ENCODE results near the gene GDF10. TPM values are rescaled to one million over a fixed set of nuclear protein-coding genes. Genes with fewer than 3 reads are reported as not detected.

The GDF10 gene
- total and polyA plus RNA-seq, 2 of the 13 experiments (the other 11 are each of a cell fraction or from before 2014, with no cell fraction given), result 0.03 TPM; not detected in 1

DNA sequence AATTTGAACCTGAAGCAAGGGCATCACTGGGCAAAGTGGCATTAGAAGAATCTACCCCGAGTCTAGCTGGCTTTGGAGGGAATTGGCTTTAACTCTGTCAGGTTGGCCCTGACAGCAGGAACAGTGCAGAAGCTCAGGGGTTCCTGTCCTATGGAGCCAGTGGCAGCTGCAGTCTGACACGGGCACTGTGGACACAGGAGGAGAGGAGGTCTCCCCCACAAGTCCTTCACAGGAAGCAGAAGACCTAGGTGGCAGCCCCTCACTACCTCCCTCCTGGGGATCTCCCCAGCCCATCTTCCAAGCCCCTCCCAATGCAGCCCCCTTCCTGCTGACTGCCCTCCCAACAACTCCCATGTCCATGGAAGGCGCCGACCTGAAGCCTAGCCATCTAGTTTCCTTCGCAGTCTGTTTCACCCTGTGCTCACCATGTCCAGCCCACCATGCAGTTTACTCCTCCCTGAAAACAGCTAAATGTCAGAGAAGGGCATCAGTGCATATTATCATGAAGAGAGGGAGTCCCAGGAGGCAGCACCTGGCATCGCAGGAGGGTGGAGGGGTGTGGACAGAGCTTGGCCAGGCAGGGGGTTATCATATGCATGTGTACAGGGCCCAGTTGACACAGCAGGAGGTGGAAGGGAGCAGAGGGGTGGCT is 17.9 kb upstream of the GDF10 start:
- no peak for FAIRE-seq
- intact Hi-C loops (cut with micrococcal nuclease; ENCODE audit: unreplicated experiment), result no loop called here
- no peak for TF ChIP-seq NCOA1 (CRISPR knock-in tag; IDR thresholded peaks at IDR 0.05)
- TF ChIP-seq, protein P1, sequence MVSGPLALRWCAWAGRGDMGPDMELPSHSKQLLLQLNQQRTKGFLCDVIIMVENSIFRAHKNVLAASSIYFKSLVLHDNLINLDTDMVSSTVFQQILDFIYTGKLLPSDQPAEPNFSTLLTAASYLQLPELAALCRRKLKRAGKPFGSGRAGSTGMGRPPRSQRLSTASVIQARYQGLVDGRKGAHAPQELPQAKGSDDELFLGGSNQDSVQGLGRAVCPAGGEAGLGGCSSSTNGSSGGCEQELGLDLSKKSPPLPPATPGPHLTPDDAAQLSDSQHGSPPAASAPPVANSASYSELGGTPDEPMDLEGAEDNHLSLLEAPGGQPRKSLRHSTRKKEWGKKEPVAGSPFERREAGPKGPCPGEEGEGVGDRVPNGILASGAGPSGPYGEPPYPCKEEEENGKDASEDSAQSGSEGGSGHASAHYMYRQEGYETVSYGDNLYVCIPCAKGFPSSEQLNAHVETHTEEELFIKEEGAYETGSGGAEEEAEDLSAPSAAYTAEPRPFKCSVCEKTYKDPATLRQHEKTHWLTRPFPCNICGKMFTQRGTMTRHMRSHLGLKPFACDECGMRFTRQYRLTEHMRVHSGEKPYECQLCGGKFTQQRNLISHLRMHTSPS (CRISPR knock-in tag; IDR thresholded peaks at IDR 0.05; ENCODE audit: low read depth), result no peak
- no peak for TF ChIP-seq SPEN (CRISPR knock-in tag; IDR thresholded peaks at IDR 0.05; ENCODE audit: low read depth)
- no peak for TF ChIP-seq HDAC6 (IDR thresholded peaks at IDR 0.05; ENCODE audit: low read depth, low read length)
- TF ChIP-seq, protein P2, sequence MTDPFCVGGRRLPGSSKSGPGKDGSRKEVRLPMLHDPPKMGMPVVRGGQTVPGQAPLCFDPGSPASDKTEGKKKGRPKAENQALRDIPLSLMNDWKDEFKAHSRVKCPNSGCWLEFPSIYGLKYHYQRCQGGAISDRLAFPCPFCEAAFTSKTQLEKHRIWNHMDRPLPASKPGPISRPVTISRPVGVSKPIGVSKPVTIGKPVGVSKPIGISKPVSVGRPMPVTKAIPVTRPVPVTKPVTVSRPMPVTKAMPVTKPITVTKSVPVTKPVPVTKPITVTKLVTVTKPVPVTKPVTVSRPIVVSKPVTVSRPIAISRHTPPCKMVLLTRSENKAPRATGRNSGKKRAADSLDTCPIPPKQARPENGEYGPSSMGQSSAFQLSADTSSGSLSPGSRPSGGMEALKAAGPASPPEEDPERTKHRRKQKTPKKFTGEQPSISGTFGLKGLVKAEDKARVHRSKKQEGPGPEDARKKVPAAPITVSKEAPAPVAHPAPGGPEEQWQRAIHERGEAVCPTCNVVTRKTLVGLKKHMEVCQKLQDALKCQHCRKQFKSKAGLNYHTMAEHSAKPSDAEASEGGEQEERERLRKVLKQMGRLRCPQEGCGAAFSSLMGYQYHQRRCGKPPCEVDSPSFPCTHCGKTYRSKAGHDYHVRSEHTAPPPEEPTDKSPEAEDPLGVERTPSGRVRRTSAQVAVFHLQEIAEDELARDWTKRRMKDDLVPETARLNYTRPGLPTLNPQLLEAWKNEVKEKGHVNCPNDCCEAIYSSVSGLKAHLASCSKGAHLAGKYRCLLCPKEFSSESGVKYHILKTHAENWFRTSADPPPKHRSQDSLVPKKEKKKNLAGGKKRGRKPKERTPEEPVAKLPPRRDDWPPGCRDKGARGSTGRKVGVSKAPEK (CRISPR knock-in tag; IDR thresholded peaks at IDR 0.05; ENCODE audit: borderline replicate concordance), result no peak
- TF ChIP-seq, protein P3, sequence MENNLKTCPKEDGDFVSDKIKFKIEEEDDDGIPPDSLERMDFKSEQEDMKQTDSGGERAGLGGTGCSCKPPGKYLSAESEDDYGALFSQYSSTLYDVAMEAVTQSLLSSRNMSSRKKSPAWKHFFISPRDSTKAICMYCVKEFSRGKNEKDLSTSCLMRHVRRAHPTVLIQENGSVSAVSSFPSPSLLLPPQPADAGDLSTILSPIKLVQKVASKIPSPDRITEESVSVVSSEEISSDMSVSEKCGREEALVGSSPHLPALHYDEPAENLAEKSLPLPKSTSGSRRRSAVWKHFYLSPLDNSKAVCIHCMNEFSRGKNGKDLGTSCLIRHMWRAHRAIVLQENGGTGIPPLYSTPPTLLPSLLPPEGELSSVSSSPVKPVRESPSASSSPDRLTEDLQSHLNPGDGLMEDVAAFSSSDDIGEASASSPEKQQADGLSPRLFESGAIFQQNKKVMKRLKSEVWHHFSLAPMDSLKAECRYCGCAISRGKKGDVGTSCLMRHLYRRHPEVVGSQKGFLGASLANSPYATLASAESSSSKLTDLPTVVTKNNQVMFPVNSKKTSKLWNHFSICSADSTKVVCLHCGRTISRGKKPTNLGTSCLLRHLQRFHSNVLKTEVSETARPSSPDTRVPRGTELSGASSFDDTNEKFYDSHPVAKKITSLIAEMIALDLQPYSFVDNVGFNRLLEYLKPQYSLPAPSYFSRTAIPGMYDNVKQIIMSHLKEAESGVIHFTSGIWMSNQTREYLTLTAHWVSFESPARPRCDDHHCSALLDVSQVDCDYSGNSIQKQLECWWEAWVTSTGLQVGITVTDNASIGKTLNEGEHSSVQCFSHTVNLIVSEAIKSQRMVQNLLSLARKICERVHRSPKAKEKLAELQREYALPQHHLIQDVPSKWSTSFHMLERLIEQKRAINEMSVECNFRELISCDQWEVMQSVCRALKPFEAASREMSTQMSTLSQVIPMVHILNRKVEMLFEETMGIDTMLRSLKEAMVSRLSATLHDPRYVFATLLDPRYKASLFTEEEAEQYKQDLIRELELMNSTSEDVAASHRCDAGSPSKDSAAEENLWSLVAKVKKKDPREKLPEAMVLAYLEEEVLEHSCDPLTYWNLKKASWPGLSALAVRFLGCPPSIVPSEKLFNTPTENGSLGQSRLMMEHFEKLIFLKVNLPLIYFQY (CRISPR knock-in tag; IDR thresholded peaks at IDR 0.05; ENCODE audit: borderline replicate concordance), result no peak
- TF ChIP-seq ZNF567 (CRISPR knock-in tag; IDR thresholded peaks at IDR 0.05; ENCODE audit: borderline replicate concordance), result no peak
- no peak for TF ChIP-seq RAD21 (CRISPR knock-in tag; IDR thresholded peaks at IDR 0.05)
- TF ChIP-seq NR2F1 (CRISPR knock-in tag; IDR thresholded peaks at IDR 0.05), result no peak
- TF ChIP-seq RXRB (CRISPR knock-in tag; IDR thresholded peaks at IDR 0.05; ENCODE audit: borderline replicate concordance), result no peak
- TF ChIP-seq, protein P4, sequence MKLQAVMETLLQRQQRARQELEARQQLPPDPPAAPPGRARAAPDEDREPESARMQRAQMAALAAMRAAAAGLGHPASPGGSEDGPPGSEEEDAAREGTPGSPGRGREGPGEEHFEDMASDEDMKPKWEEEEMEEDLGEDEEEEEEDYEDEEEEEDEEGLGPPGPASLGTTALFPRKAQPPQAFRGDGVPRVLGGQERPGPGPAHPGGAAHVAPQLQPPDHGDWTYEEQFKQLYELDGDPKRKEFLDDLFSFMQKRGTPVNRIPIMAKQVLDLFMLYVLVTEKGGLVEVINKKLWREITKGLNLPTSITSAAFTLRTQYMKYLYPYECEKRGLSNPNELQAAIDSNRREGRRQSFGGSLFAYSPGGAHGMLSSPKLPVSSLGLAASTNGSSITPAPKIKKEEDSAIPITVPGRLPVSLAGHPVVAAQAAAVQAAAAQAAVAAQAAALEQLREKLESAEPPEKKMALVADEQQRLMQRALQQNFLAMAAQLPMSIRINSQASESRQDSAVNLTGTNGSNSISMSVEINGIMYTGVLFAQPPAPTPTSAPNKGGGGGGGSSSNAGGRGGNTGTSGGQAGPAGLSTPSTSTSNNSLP (IDR thresholded peaks at IDR 0.05; ENCODE audit: low read depth, low read length), result no peak
- TF ChIP-seq ZFAT (CRISPR knock-in tag; conservative IDR thresholded peaks at IDR 0.05), result no peak
- TF ChIP-seq NONO (IDR thresholded peaks at IDR 0.05), result no peak
- no peak for TF ChIP-seq NONO (CRISPR knock-in tag; conservative IDR thresholded peaks at IDR 0.05)

More for the DNA sequence above, 17.9 kb upstream of the GDF10 start:
- ATAC-seq, result no peak
- H3K9me3 ChIP-seq (ENCODE audit: low read length), result no peaks in the 10 kb centered on the region
- no peak overlapping the region for H3K4me2 ChIP-seq (ENCODE audit: low read depth, low read length)
- BruUV-seq (replicated peaks), result no TSS peak
- ChIA-PET POLR2A (no interaction called here), CTCF (ENCODE audit: low intra/inter-chr PET ratio, low total read pairs) (no interaction called here)
- DNase-seq (ENCODE audit: low spot score), result no peak
- H3K4me3 ChIP-seq (replicated peaks in 1 of 3; ENCODE audit: insufficient read depth in 1 of 3, low read depth in 2 of 3, low read length in 3 of 3), result no peak overlapping the region
- peaks cover 0 to 9% of the 10 kb centered on the region in 2 experiments; a peak in 3 of 5 replicates for H3K27me3 ChIP-seq (ENCODE audit: control insufficient read depth in 1 of 2, insufficient read depth in 2 of 2, low read length in 2 of 2)
- no peak overlapping the region for H2AFZ ChIP-seq (ENCODE audit: low read length)
- H3K4me1 ChIP-seq (ENCODE audit: insufficient read depth, low read length), result no peaks in the 10 kb centered on the region
- H3K27ac ChIP-seq (ENCODE audit: extremely low read length, insufficient read depth, low read length), result no peak overlapping the region
- no peaks in the 10 kb centered on the region for H3K36me3 ChIP-seq (replicated peaks in 1 of 2; ENCODE audit: control insufficient read depth in 1 of 2, insufficient read depth in 2 of 2, low read length in 2 of 2)
- no peaks in the 10 kb centered on the region for H4K20me1 ChIP-seq (ENCODE audit: insufficient read depth, low read length)
- no peak overlapping the region for H3K9ac ChIP-seq (ENCODE audit: insufficient read depth, low read depth, low read length)
- in situ Hi-C loops (cut with HindIII; ENCODE audit: extremely low pct_ligation_motif_present, low pct_unique_long_range_greater_than_20kb), result no loop called here
- H3K79me2 ChIP-seq (ENCODE audit: insufficient read depth, low read length), result no peaks in the 10 kb centered on the region
- WGBS (ENCODE audit: low lambda C conversion rate), result 41% methylated on average over 4 of the region's 6 CpGs

Measured in HepG2 (cell line).